Measurements from ENCODE around the gene SETBP1.
"Not testable (repeated sequence)": the region's sequence is repeated elsewhere in the genome, so short reads cannot be mapped to it uniquely, and the experiment has no call there.

SETBP1 gene

GRCh38 chr18:44708451-44709083 is 27.9 kb downstream of the SETBP1 start:
- DNase-seq, result no peak

- DNase-seq, result no peak
Observed at GRCh38 chr18:44709307-44710126, 28.8 kb downstream of the SETBP1 start.

DNA sequence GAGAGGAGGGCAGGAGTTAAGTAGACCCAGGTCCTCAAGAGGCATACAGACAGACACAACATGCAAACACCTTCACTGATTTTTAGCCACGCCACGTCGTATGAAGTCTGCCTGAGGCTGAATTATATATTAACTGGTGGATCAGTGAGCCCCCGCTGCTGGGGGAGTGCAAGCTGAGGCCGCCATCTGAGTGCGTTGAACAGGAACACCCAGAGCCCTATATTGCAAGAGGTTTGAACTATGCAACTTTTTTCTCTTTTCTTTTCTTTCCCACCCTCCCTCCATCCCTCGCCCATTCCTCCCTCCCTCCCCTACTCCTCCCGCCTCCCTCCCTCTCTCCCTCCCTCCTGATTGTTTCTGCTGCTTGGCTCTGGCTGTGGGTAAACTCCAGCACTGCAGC is 30.2 kb downstream of the SETBP1 start:
- no peak for DNase-seq

GRCh38 chr18:44712025-44712424 is 31.3 kb downstream of the SETBP1 start:
- no peak for DNase-seq

GRCh38 chr18:44713435-44713834 is 32.7 kb downstream of the SETBP1 start:
- DNase-seq, result no peak

- no peak for DNase-seq
Observed at GRCh38 chr18:44714376-44714775, 33.7 kb downstream of the SETBP1 start.

DNA sequence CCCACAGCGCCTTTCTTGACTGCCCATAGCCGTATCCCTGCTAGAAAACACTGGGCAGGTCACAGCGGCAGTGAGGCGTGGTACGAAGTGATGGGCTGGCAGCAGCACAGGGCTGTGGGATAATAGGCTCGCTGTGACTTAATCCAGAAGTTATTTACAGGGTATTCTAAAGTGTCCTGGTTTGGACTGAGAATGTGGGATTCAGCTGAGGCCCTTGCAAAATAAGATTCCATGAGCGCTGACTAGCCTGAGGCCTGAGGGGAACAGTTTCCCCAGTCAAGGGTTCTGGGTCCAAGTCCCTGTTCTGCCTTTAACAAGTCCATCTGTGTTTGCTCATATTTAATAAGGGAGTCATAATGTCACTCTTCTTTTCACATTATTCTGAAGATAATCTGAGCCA is 34.6 kb downstream of the SETBP1 start:
- no peak for DNase-seq

GRCh38 chr18:44715842-44716241 is 35.2 kb downstream of the SETBP1 start:
- no peak for DNase-seq

- DNase-seq, result no peak
Observed at GRCh38 chr18:44716697-44717163, 36.0 kb downstream of the SETBP1 start.

DNA sequence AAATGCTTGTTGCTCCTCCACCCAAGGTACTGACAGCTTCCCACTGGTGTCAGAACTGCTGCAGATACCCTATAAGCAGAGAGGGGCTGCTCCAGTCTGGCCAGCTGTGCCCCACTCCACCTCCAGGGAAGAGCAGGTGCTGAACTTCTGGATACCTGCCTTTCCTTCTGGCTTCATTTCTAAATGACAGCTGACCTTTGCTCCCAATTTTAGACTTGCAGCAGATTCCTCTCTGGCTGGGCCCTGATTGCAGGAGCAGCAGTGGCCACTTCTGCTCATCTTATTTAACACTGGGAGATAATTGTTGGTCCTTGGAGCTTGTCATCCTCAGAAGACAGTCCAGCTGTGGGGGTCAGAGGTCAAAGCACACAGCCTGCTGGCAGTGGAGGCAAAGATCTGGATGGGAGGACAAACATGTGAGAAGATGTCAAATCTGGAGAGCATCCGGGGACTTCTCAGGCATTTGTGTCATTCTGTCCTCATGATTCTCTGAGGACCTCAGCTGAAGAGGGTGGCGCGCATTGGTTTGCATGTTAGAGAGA is 38.9 kb downstream of the SETBP1 start:
- DNase-seq, result no peak

GRCh38 chr18:44721748-44722147 is 41.1 kb downstream of the SETBP1 start:
- not testable (repeated sequence) for DNase-seq

- DNase-seq, result no peak
Observed at GRCh38 chr18:44723411-44723810, 42.7 kb downstream of the SETBP1 start.

GRCh38 chr18:44724105-44724778 is 43.6 kb downstream of the SETBP1 start:
- DNase-seq, result no peak

DNA sequence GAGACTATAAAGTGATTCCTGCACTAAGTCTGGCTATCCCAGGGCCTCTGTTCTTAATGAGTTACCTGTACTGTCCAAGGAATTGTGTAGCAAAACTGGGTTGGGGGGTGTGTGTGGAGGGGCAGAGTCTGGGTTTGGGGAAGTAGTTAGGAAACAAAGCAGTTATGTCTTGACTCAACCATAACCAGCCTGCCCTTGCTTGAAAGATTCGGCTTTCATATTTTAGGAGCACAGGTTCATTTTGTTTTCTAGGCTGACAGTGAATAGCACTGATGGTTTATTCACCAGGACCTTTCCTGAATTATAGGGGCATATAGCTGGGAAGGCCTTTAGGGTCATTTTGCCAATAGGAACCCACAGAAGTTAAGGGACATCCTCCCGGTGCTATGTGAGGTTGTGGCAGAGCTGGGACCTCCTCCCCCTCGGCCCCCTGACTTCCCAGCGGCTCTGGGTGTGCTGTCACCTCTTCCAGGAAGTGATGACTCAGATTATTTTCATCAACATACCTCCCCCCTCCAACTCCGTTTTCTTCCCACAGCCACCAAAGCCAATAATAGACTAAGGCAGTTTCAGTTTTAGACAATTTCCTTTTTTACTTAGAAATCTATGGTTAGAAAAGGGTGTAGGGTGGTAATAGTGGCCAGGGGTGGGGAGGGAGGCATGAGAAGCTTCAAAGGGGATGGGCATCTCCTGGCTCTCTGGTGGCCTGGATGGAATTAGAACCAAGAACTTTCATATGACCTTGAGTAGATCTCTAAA is 44.8 kb downstream of the SETBP1 start:
- DNase-seq, result no peak

DNA sequence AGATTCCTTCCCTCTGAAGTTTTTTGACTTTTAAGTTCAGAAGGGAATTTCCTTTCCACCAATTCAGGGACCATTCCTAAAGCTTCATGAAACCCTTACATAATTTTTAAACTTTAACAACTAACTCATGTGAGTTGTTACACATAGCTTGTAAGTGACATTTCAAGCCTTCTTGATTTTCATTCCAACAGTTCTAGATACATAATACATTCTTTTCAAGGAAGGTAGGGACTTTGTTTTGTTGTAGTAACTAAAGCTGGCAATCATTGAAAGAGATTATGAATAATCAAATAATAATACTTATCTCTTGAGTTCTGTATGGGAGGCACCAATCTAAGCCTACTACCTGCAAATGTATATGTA is 45.4 kb downstream of the SETBP1 start:
- DNase-seq, result no peak

GRCh38 chr18:44727291-44727690 is 46.6 kb downstream of the SETBP1 start:
- no peak for DNase-seq

- no peak for DNase-seq
Observed at GRCh38 chr18:44729631-44730101, 49.0 kb downstream of the SETBP1 start.

- no peak for DNase-seq
Observed at GRCh38 chr18:44730803-44731529, 50.3 kb downstream of the SETBP1 start.

GRCh38 chr18:44731530-44732237 is 51.0 kb downstream of the SETBP1 start:
- no peak for DNase-seq

DNA sequence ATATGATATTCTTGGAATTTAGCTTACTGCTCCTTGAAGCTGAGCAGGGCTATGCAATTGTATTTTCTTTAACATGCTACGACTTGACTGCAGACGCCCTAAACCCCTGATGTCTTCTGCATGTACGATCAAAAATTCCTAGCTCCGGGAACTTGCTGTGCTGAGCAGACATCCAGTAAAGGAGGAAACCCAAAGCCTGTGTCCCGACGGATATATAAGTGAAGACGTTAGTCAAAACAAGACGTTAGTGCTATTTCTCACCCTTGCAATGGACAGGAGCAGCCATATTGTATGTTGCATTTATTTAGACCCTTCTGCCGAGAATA is 51.5 kb downstream of the SETBP1 start:
- no peak for DNase-seq

DNA sequence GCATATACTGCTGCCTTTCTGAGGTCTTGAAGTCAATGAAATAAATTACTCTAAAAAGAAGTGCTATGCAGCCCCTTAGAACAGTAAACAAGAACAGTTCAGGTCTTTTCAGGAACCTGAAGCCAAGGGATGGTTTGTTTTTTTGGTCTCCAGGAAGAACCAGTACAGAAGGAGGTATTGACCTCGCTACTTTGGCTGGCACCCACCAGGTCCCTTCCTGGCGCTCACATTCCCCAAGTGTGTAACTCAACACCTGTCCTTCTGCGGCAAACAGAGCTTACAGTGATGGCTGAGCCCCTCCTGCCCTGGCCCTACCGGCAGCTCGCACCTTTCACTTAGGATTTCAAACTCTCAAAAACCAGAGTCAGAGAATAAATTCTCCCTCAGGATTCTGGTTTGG is 51.9 kb downstream of the SETBP1 start:
- DNase-seq, result no peak

Measured in GF-D8 (cell line).